Calu3 (cell line): ENCODE data around the gene ASB18. TPM values are rescaled to one million over a fixed set of nuclear protein-coding genes. Genes with fewer than 3 reads are reported as not detected.

Experiments used
- BruUV-seq: library from RNA; stranded (reverse); fragments of 400-500 nt; replicated peaks from 2 replicates; lab custom pipeline; 2021; lab: Mats Ljungman, UMichigan
- CTCF ChIA-PET: fragments of 300-600 bp; sonication (Branson Sonifier 250); formaldehyde crosslinking; loops from one replicate; lab custom pipeline; 2022; ENCODE audit warnings: antibody characterized with exemption; lab: Charles Lee
- DNase-seq: peaks from one replicate; pipeline ENCODE4 v3.0.0; 2022
- H3K27ac Mint-ChIP-seq: one replicate; pipeline ENCODE4 v1.8.0; 2022; ENCODE audit warnings: mixed read lengths; ENCODE audit not compliant: unreplicated experiment
- H3K27me3 Mint-ChIP-seq: one replicate; pipeline ENCODE4 v1.8.0; 2022; ENCODE audit warnings: mixed read lengths; ENCODE audit not compliant: unreplicated experiment
- H3K36me3 Mint-ChIP-seq: one replicate; pipeline ENCODE4 v1.8.0; 2022; ENCODE audit warnings: mild to moderate bottlenecking, moderate library complexity, mixed read lengths; ENCODE audit not compliant: insufficient read depth, unreplicated experiment
- H3K4me1 Mint-ChIP-seq: one replicate; pipeline ENCODE4 v1.8.0; 2022; ENCODE audit warnings: mild to moderate bottlenecking, low read depth, mixed read lengths; ENCODE audit not compliant: unreplicated experiment
- H3K4me3 Mint-ChIP-seq: one replicate; pipeline ENCODE4 v1.8.0; 2022; ENCODE audit warnings: mild to moderate bottlenecking, low read depth, moderate library complexity, mixed read lengths; ENCODE audit not compliant: unreplicated experiment
- H3K9me3 Mint-ChIP-seq: one replicate; pipeline ENCODE4 v1.8.0; 2022; ENCODE audit warnings: low read depth, mixed read lengths; ENCODE audit not compliant: unreplicated experiment
- CTCF ChIP-seq: fragments of 200-600 bp; IDR thresholded peaks from one replicate; pipeline ENCODE4 v1.8.0; 2022; ENCODE audit warnings: antibody characterized with exemption; ENCODE audit not compliant: unreplicated experiment
- intact Hi-C: fragments of 100-400 bp; cut with micrococcal nuclease; formaldehyde crosslinking; loops from one replicate; pipeline ENCODE4 v1.10.0; 2022; ENCODE audit not compliant: unreplicated experiment
- total RNA-seq: library from RNA; stranded (reverse); gene quantifications from 2 replicates; pipeline ENCODE4 v1.2.3, GENCODE V29; 2022

Gene ASB18
- total RNA-seq, 1 experiment from 2014 or later = not detected

- intact Hi-C loops = no loop called here
- H3K27me3 Mint-ChIP-seq = no peaks in the 10 kb centered on the region
- TF ChIP-seq CTCF = no peak
- CTCF ChIA-PET = interaction anchor here (0.7 kb wide), 1 partner anchor 8 kb away, joined by 3 read pairs; no protein-coding TSS in a partner anchor
- no TSS peak for BruUV-seq
- peaks cover 29% of the 10 kb centered on the region for H3K4me1 Mint-ChIP-seq
- no peak overlapping the region for H3K4me3 Mint-ChIP-seq
- H3K27ac Mint-ChIP-seq = no peak overlapping the region
- peaks cover 23% of the 10 kb centered on the region for H3K36me3 Mint-ChIP-seq
- no peak for DNase-seq
- no peaks in the 10 kb centered on the region for H3K9me3 Mint-ChIP-seq
These were observed 91.8 kb downstream of the ASB18 start for GRCh38 chr2:236172255-236173035.

GRCh38 chr2:236171680-236172254 is 92.4 kb downstream of the ASB18 start:
- DNase-seq = no peak
- BruUV-seq = no TSS peak
- no peak for TF ChIP-seq CTCF
- Mint-ChIP-seq H3K27me3 (no peaks in the 10 kb centered on the region), H3K36me3 (peaks cover 27% of the 10 kb centered on the region), H3K27ac (no peak overlapping the region), H3K4me1 (peaks cover 29% of the 10 kb centered on the region), H3K4me3 (no peak overlapping the region), H3K9me3 (no peaks in the 10 kb centered on the region)
- intact Hi-C loops = no loop called here
- CTCF ChIA-PET = interaction anchor here (0.6 to 1.1 kb wide), 4 partner anchors 9 to 1666 kb away, joined by 3 to 4 read pairs (median 3); no protein-coding TSS in a partner anchor

DNA sequence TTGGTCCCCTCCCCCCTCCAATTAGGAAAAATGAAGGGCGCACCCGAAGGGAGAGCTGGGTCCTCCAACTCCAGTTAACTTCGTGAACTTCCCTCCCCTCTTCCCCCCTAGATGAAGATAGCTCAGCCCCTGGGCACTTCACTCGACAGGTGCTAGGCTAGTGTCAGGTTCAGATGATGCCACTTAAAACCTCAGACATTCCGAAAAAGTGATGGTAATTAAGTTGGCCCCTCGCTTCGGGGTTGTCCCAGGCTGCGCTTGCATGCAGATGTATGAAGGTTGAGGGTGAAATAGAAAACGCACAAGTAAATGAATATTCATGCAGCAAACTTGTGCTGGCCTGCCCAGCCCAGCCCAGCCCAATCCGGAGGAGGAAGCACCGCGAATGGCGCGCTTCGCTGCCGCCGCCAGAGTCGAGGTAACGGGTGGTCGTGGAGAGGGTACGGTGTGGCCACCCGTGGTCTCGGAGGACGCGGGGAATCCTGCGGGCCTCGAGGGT is 93.0 kb downstream of the ASB18 start:
- H3K9me3 Mint-ChIP-seq = no peaks in the 10 kb centered on the region
- intact Hi-C loops = no loop called here
- H3K4me3 Mint-ChIP-seq = no peak overlapping the region
- H3K36me3 Mint-ChIP-seq = peaks cover 32% of the 10 kb centered on the region
- no peak for TF ChIP-seq CTCF
- no peak overlapping the region for H3K27ac Mint-ChIP-seq
- no TSS peak for BruUV-seq
- H3K27me3 Mint-ChIP-seq = no peaks in the 10 kb centered on the region
- peaks cover 27% of the 10 kb centered on the region for H3K4me1 Mint-ChIP-seq
- CTCF ChIA-PET = interaction anchor here (0.6 to 1.1 kb wide), 3 partner anchors 9 to 1667 kb away, joined by 3 to 4 read pairs (median 3); no protein-coding TSS in a partner anchor
- no peak for DNase-seq

- CTCF ChIA-PET = interaction anchor here (0.6 to 1.1 kb wide), 2 partner anchors 8 to 1667 kb away, joined by 3 to 4 read pairs; no protein-coding TSS in a partner anchor
- TF ChIP-seq CTCF = no peak
- Mint-ChIP-seq H3K4me3 (no peak overlapping the region), H3K4me1 (peaks cover 21% of the 10 kb centered on the region), H3K27ac (no peak overlapping the region), H3K27me3 (no peaks in the 10 kb centered on the region), H3K36me3 (peaks cover 32% of the 10 kb centered on the region), H3K9me3 (no peaks in the 10 kb centered on the region)
- no peak for DNase-seq
- intact Hi-C loops = no loop called here
- BruUV-seq = no TSS peak
These were observed 93.5 kb downstream of the ASB18 start for GRCh38 chr2:236170590-236171165.
